Vagina (tissue), 2 donors: Measurements from ENCODE around the gene ST3GAL6.

Experiments
- CTCF ChIP-seq, 3 experiments: fragments of 450-650 bp in 2 of 3; fragments of 200-600 bp in 1 of 3; sonication (generic) in 1 of 3; IDR thresholded peaks; one replicate each; pipeline ENCODE4 v1.5.1; 2017 to 2019; ENCODE audit warnings: antibody characterized with exemption in 3 of 3, mild to moderate bottlenecking in 2 of 3, moderate library complexity in 2 of 3
- POLR2A ChIP-seq, 2 donors: fragments of 450-650 bp; IDR thresholded peaks; one replicate each; pipeline ENCODE4 v1.6.1; 2017; ENCODE audit warnings: antibody characterized with exemption in 2 of 2, mild to moderate bottlenecking in 2 of 2, moderate library complexity in 2 of 2
- POLR2AphosphoS5 ChIP-seq, 2 donors: sonication (generic); formaldehyde crosslinking; IDR thresholded peaks; one replicate each; pipeline ENCODE4 v1.9.0; 2017; ENCODE audit warnings: antibody characterized with exemption in 2 of 2, mild to moderate bottlenecking in 2 of 2, low read depth in 1 of 2; ENCODE audit not compliant: insufficient read depth in 1 of 2

DNA sequence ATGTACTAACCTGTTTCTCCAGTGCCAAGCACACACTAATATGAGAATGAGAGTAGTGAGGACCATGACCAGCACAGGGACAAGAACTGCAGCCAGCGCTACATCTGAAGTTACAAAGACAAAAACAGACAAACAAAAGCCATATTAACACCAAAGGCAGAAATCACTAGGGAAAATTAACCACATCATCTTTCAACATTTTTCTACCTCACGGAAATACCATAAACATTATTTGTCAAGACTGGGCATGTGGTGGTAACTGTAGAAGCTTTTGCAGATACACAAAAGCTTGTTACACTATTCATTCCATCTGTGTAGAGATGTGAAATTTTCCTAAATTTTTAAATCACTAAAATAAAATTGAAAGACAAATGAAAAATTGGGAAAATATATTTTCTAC lies 44.9 kb downstream of the ST3GAL6 start:
- TF ChIP-seq CTCF (IDR thresholded peaks at IDR 0.05) (no peak), POLR2A (IDR thresholded peaks at IDR 0.05) (no peak), POLR2AphosphoS5 (IDR thresholded peaks at IDR 0.05; ENCODE audit: insufficient read depth in 1 of 2, low read depth in 1 of 2) (no peak)
